Measurements from ENCODE around the gene MACROD2.

MACROD2 gene

DNA sequence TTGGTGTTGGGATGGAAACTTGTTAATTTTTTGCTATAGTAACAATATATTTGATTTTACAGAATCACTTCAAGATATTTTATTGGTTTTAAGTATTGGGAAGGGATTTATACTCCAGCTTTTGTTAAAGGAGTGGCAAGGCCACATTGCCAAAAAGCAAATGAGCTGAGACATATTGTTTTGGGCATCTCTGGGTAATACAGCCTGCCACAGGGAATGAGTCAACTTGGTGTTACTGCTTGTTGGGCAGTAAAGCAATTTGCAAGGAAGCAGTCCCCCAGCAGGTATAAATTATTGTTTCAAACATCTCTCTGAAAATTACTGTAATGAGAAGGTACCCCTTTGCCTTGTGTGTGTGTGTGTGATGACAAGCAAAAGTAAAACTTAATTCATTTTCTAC lies 1210.4 kb downstream of the MACROD2 start:
- no peak for DNase-seq

GRCh38 chr20:15209537-15209936 lies 1214.2 kb downstream of the MACROD2 start:
- DNase-seq: no peak

DNA sequence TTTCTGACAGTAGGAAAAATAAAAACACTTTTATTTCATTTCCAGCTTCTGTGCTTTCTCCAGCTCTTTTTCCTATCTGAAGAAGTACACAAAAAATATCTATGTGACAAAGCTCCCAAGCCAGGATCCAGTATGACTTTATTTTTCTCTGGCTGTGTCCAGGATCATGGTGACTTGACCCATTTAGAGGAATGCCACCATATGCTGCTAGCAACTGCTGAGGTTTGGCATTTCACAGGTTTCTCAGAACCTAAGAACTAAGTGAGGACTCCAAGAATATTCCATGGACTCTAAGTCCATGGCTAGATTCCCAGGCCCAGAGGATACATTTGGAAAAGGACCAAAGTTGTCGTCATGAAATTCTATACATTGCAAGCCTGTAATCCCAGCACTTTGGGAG lies 1218.7 kb downstream of the MACROD2 start:
- no peak for DNase-seq

GRCh38 chr20:15220009-15220656 lies 1224.8 kb downstream of the MACROD2 start:
- DNase-seq: no peak

DNA sequence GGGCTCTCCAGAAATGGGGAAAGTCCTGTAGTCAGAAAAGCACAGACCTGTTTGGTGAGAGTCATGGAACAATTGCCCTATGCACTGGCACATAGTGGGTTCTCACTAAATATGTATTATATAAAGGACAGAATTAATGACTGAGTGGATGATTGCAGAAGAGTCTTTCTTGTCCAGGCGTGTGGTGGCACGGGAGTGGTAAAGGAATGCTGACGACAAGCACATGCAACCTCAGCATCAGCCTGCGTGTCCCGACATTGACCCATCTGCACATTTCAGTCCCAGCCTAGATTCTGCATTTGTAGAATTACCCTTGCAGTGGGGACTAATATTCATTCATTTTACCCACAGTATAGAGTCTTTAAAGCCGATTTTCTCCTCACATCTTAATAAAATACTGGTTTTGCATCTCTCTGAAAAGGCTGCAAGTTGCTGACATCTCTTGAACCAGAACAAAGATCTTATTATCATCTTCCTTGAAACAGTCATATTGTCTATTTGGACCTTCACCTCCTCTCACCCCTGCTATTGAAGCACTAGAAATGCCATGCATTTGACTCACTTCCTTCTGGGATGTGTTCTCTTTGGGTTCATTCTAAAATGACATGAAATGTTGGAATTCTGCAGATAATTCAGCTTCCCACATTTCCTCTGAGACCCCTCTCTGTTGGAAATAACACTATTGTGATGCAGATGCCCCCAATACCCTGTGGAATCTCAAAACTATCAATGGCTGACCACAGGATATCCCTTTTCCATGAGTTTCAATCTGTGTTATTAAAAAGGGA lies 1225.7 kb downstream of the MACROD2 start:
- no peak for DNase-seq

DNA sequence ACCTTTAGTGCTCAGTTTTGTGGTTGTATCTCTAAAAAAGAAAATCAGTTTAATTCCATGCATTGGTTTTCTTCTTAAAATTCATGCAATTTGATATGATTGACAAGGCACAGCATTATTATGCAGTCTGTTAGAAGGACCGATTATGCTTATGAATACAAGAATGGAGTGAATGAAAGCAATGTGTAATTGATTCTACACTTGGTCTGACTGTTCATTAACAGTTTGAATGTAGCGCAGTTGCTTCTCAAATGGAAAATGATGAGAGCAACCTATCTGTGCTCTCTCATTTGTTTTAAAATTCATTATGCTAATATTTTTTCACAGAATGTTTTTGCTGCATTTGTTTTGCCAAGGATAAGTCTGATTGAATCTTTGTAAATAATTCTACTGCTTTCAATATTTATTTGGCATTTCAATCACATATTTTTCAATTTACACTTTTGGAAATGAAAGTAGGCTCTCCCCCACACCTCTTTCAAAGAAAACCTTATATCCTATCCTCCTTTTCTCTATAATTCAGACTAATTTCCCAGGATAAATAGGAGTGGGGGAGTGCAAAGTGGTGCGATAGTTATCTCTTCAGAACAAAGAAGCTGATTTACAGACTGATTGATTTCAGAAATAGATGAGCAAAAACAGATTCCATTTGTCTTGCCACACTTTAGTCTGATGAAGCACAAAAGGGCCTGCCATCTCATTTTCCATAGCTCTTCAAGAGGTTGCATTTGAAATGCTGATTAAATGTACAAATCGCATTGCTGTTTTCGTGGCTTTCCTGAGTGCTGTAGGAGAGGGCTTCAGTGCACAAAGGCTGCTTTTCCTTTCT lies 1227.4 kb downstream of the MACROD2 start:
- no peak for DNase-seq

DNA sequence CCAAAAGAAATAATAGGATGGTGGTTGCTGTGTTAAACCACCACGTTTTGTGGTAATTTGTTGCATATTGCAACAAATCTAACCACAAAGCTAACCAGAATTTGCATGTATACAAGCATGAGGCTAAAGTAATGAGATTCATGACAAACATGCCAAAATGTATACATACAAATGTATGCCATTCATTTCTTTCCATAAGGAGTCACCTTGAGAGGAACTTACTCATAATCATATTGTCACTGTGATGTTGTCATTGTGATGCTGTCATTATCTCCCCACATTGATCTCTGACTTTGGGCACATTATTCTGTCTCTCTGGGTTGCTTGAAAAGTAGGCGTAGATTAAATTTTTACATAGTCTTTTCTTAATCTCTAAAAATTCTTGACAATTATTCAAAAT lies 1228.9 kb downstream of the MACROD2 start:
- DNase-seq: no peak

GRCh38 chr20:15227102-15227501 lies 1231.8 kb downstream of the MACROD2 start:
- DNase-seq: no peak

GRCh38 chr20:15232243-15232642 lies 1236.9 kb downstream of the MACROD2 start:
- no peak for DNase-seq

- DNase-seq: no peak
Observed at GRCh38 chr20:15235471-15236198, 1240.3 kb downstream of the MACROD2 start.

- DNase-seq: no peak
Observed at GRCh38 chr20:15236812-15237211, 1241.5 kb downstream of the MACROD2 start.

GRCh38 chr20:15239542-15240206 lies 1244.4 kb downstream of the MACROD2 start:
- no peak for DNase-seq

- DNase-seq: no peak
Observed at GRCh38 chr20:15240801-15241200, 1245.5 kb downstream of the MACROD2 start.

GRCh38 chr20:15241681-15242080 lies 1246.4 kb downstream of the MACROD2 start:
- DNase-seq: no peak

- DNase-seq: no peak
Observed at GRCh38 chr20:15242773-15243172, 1247.5 kb downstream of the MACROD2 start.

- no peak for DNase-seq
Observed at GRCh38 chr20:15245896-15246295, 1250.6 kb downstream of the MACROD2 start.

DNA sequence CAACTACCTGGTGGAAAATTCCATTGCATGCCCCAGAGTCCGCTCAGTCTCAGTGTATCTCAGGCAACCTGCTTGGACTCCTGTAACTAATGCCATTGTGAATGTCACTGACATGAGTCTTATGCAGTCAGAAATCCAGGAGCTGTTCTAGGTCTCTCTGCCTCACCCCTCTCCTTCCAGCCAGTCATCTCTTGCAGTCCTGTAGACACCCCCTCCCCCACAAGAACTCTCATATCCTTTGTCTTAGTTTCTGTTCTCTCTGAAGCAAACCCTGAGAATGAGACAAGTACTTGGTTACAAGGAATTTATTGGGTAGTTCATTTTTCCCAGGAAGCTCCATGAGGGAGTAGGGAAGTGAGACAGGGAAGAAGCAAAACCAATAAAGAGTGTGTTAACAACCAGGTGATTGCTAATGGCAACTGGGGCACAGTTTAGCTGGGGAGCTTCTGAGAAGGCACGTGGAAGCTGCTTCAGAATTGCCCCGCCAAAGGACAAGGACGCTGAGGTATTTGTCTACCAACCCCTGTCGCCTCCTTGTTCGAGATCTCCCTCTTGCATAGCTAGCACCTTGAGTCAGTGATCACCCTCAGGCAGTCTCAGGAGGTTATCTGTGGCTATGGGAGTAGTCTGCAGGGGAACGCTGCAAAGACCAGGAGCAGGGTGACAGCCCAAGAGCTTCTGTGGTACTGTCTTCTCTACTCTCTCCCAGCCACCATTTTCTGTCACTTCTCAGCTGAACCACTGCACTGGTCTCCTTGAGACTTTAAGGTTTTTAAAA lies 1253.5 kb downstream of the MACROD2 start:
- DNase-seq: no peak

DNA sequence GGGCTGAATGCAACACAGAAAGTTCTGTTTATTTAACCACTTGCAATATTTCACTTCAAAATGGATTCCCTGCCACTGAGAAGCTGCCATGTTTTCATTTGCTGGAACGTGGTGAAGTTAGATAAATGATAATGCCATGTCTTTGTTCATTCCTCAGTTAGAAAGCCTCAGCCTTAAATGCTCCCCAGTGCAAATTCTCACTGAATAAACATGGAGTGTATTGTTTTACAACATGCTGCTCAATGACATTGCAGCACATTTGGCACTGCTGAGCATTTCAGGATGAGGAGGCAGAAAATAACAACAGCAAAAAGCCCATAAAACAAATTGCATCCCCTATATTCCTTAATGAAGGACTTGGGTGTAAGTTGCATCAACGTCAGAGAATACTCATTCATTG lies 1255.9 kb downstream of the MACROD2 start:
- no peak for DNase-seq

DNA sequence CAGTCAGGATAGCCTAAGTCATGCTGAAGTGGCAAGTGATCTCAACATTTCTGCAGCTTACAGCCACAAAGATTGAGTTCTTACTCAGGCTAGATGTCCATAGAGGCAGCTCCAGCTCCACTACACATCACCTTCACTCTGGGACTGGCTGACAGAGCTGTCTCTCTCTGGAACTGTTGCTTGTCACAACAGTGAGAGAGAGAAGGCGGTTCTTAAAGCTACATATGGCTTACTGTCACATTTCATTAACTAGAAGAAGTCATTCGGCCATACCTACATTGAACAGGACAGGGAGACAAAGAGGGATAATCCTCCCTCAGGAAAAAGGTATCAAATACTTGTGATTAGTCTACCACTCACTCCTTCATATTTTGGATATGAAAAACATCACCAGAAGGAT lies 1257.0 kb downstream of the MACROD2 start:
- no peak for DNase-seq

GRCh38 chr20:15253431-15253830 lies 1258.1 kb downstream of the MACROD2 start:
- no peak for DNase-seq
